IMR-90 (cell line): Measurements from ENCODE around the gene CLNK.

Experiments used
- BHLHE40 ChIP-seq: fragments of 150-350 bp; IDR thresholded peaks from 2 replicates; pipeline ENCODE4 v1.6.1; 2016; ENCODE audit warnings: mild to moderate bottlenecking, low read depth, low read length
- CEBPB ChIP-seq: IDR thresholded peaks from 2 replicates; pipeline ENCODE4 v1.6.1; 2012; ENCODE audit warnings: low read depth, low read length, improper control_type of control experiment
- CHD1 ChIP-seq: IDR thresholded peaks from 2 replicates; pipeline ENCODE4 v1.6.1; 2012; ENCODE audit warnings: low read depth, low read length, improper control_type of control experiment
- CTCF ChIP-seq: conservative IDR thresholded peaks from 2 replicates; pipeline ENCODE4 v1.5.1; 2012; ENCODE audit warnings: mild to moderate bottlenecking, low read depth, low read length, improper control_type of control experiment
- MAFK ChIP-seq: IDR thresholded peaks from 2 replicates; pipeline ENCODE4 v1.6.1; 2012; ENCODE audit warnings: low read depth, low read length, improper control_type of control experiment
- MAZ ChIP-seq: IDR thresholded peaks from 2 replicates; pipeline ENCODE4 v1.6.1; 2012; ENCODE audit warnings: low read depth, mild to moderate bottlenecking, low read length, improper control_type of control experiment, moderate library complexity, borderline replicate concordance
- MXI1 ChIP-seq: IDR thresholded peaks from 2 replicates; pipeline ENCODE4 v1.6.1; 2012; ENCODE audit warnings: low read depth, mild to moderate bottlenecking, low read length, moderate library complexity, borderline replicate concordance
- POLR2A ChIP-seq: IDR thresholded peaks from 2 replicates; pipeline ENCODE4 v1.6.1; 2012; ENCODE audit warnings: mild to moderate bottlenecking, low read depth, low read length
- RAD21 ChIP-seq: IDR thresholded peaks from 2 replicates; pipeline ENCODE4 v1.6.1; 2012; ENCODE audit warnings: low read length, improper control_type of control experiment
- RCOR1 ChIP-seq: IDR thresholded peaks from 2 replicates; pipeline ENCODE4 v1.6.1; 2012; ENCODE audit warnings: mild to moderate bottlenecking, low read length, improper control_type of control experiment; ENCODE audit not compliant: insufficient replicate concordance
- RFX5 ChIP-seq: IDR thresholded peaks from 2 replicates; pipeline ENCODE4 v1.8.0; 2012; ENCODE audit warnings: low read depth, mild to moderate bottlenecking, low read length, moderate library complexity
- SMC3 ChIP-seq: fragments of 150-350 bp; IDR thresholded peaks from 2 replicates; pipeline ENCODE4 v1.6.1; 2016; ENCODE audit warnings: low read depth, mild to moderate bottlenecking, antibody characterized with exemption, low read length, moderate library complexity
- USF2 ChIP-seq: fragments of 150-350 bp; IDR thresholded peaks from 2 replicates; pipeline ENCODE4 v1.6.1; 2017; ENCODE audit warnings: mild to moderate bottlenecking, antibody characterized with exemption, low read length, low read depth

GRCh38 chr4:10587697-10588096, 96.9 kb downstream of the CLNK start:
- TF ChIP-seq MAFK (no peak), CTCF (no peak), RAD21 (no peak), USF2 (no peak), POLR2A (no peak), BHLHE40 (no peak), RFX5 (no peak), SMC3 (no peak), CEBPB (no peak), MXI1 (no peak), RCOR1 (no peak), MAZ (no peak), CHD1 (no peak)
